ENCODE data around the gene C1QTNF8.

C1QTNF8 gene

DNA sequence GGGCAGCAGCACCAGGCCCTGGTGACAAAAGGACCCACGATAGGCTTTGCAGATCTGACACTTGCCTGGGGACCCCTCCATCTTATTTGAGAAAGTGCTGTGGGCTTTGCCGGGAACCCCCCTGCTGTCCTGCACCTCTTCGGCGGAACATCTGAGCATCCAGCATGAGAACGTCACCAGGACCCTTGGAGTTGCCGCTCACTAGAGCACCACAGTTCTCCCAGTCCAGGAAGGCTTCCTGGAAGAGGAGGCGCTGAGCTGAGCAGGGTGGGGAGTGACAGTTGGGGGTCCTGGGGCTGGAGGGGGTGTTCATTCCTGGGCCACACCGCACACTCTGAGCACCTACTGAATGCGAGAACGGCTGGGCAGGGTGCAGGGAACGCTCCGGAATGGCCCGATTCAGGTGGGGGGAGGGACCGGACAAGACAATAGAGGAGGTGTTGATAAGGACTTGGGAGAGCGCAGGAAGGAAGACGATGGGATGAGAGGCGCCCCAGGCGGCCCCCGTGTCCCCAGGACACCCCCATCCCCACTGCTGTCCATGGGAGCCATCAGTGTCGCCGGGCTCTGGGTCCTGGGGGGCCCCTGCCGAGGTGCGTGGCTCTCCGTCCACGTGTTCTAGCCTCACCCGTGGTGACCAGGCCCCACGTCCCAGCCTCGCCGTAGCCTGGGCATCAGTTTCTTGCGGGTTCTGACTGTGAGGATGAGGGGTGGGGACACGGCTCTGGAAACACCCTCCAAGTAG lies 32.1 kb upstream of the C1QTNF8 start:
- in situ Hi-C loops (cut with MboI; ENCODE audit: low sequenced_read_pairs, unreplicated experiment), result no loop called here
- DNase-seq (ENCODE audit: low spot score), result no peak
- TF ChIP-seq, protein P1, sequence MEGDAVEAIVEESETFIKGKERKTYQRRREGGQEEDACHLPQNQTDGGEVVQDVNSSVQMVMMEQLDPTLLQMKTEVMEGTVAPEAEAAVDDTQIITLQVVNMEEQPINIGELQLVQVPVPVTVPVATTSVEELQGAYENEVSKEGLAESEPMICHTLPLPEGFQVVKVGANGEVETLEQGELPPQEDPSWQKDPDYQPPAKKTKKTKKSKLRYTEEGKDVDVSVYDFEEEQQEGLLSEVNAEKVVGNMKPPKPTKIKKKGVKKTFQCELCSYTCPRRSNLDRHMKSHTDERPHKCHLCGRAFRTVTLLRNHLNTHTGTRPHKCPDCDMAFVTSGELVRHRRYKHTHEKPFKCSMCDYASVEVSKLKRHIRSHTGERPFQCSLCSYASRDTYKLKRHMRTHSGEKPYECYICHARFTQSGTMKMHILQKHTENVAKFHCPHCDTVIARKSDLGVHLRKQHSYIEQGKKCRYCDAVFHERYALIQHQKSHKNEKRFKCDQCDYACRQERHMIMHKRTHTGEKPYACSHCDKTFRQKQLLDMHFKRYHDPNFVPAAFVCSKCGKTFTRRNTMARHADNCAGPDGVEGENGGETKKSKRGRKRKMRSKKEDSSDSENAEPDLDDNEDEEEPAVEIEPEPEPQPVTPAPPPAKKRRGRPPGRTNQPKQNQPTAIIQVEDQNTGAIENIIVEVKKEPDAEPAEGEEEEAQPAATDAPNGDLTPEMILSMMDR (IDR thresholded peaks at IDR 0.05; ENCODE audit: borderline replicate concordance, control extremely low read depth, extremely low read depth, insufficient read depth, missing control alignments), result no peak

DNA sequence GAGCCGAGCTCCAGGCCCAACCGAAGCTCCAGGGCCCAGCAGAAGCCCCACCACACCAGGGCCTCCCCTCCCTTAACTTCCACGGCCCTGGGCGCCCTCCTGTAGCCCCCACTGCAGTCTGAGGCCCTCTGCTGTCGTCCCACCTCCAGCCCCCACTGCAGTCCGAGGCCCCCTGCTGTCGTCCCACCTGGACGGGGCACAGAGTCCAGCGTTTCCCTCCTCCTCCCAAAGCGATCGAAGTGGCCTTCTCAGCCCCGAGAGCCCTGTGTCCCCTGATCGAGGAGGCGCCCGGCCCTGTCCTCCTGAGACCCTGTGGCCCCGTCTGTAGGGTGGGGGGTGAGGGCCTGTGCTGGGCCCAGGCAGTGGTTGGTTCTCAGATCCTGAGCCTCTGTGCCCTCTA lies 31.1 kb upstream of the C1QTNF8 start:
- DNase-seq (ENCODE audit: low spot score), result no peak
- in situ Hi-C loops (cut with MboI; ENCODE audit: low sequenced_read_pairs, unreplicated experiment), result no loop called here
- TF ChIP-seq, protein P1 (IDR thresholded peaks at IDR 0.05; ENCODE audit: borderline replicate concordance, control extremely low read depth, extremely low read depth, insufficient read depth, missing control alignments), result no peak

DNA sequence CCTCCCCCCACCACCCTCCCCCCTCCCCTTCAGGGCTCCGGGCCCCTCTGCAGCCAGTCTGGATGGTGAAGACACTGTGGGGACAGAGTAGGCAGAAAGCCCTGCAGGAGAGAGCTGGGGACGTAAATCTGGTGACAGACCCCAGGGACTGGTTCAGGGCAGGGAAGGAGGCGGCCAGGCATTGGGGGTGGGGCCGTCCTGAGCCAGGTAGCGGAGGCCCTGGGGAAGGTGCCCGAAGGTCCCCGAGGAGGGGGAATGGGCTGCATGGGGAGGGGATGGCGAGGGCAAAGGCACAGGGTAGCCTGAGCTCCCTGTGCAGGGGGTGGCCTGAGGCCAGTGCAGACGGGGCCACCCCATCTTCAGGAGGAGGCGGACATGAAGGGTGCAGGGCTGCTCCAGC lies 30.5 kb upstream of the C1QTNF8 start:
- TF ChIP-seq, protein P1 (IDR thresholded peaks at IDR 0.05; ENCODE audit: borderline replicate concordance, control extremely low read depth, extremely low read depth, insufficient read depth, missing control alignments), result no peak
- in situ Hi-C loops (cut with MboI; ENCODE audit: low sequenced_read_pairs, unreplicated experiment), result no loop called here
- no peak for DNase-seq (ENCODE audit: low spot score)

DNA sequence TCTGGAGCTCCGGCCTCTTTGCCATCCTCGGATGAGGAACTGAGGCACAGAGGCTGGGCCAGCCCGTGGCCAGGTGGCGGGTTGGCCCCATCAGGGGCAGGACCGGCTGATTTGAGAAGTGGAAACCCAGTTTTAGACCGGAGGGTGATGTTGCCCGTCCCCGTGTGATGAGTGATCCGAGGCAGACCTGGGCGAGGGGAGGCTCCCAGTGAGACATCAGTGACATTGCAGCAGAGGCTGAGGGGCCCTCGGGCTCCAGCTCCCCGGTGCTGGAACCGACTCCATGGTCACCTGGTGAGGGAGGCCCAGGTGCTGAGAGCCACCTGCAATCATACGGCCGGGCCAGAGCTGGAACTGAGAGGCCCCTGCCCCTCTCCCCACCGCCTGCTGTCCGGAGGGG lies 30.0 kb upstream of the C1QTNF8 start:
- in situ Hi-C loops (cut with MboI; ENCODE audit: low sequenced_read_pairs, unreplicated experiment), result no loop called here

DNA sequence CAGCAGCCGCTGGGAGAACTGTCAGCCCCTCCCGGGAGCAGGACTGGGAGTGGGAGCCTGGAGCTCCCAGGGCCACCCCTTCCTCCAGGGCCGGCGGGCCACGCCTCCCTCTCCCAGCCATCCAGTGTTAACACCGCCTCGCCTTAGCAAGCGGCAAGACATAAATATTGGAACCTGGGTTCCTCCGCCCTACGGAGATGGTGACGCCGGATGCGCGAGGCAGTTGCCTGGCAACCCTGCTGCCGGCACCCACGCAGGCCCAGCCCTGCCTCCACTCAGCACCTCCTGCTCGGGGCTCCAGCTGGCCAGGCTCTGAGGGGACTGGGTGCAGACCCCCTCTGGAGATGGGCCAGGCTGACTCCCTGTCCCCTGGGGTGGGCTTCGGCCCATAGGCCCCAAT lies 29.4 kb upstream of the C1QTNF8 start:
- TF ChIP-seq, protein P1 (IDR thresholded peaks at IDR 0.05; ENCODE audit: borderline replicate concordance, control extremely low read depth, extremely low read depth, insufficient read depth, missing control alignments), result no peak
- in situ Hi-C loops (cut with MboI; ENCODE audit: low sequenced_read_pairs, unreplicated experiment), result no loop called here
- DNase-seq (ENCODE audit: low spot score), result no peak

More for the DNA sequence above, 30.0 kb upstream of the C1QTNF8 start:
- DNase-seq (ENCODE audit: low spot score), result no peak
- TF ChIP-seq, protein P1 (IDR thresholded peaks at IDR 0.05; ENCODE audit: borderline replicate concordance, control extremely low read depth, extremely low read depth, insufficient read depth, missing control alignments), result no peak

DNA sequence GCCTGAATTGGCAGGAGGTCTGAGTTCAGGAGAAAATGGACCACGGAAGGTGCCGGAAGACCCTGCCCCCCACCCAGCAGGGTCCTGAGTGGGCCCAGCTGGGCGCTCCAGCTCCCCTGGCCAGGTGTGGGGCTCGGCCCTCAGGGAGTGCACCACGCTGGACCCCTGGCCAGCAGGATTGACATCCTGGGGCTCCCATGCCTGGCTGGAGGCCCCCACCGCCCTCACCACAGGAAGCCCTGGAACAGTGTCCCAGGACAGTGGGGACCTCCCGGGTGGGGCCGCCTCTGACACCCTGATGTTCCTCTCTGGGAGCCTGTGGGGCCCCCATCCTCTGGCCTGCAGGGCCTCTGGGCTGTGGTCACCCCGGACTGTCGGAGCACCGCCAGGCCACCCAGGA lies 28.8 kb upstream of the C1QTNF8 start:
- no peak for DNase-seq (ENCODE audit: low spot score)
- in situ Hi-C loops (cut with MboI; ENCODE audit: low sequenced_read_pairs, unreplicated experiment), result no loop called here
- TF ChIP-seq, protein P1 (IDR thresholded peaks at IDR 0.05; ENCODE audit: borderline replicate concordance, control extremely low read depth, extremely low read depth, insufficient read depth, missing control alignments), result no peak

All from GM13976 (cell line).